ENCODE data around the gene ATXN1L.
A peak's percentile ranks its signal among the peaks of the same experiment; 100 is the strongest.
"Not testable (repeated sequence)": the region's sequence is repeated elsewhere in the genome, so short reads cannot be mapped to it uniquely, and the experiment has no call there.

Gene ATXN1L

GRCh38 chr16:71895679-71896365 lies 50.0 kb downstream of the ATXN1L start:
- peak in 1 of 2 donors; percentile 15 for DNase-seq

GRCh38 chr16:71896764-71897368 lies 51.1 kb downstream of the ATXN1L start:
- no peak for DNase-seq

- DNase-seq = no peak
Measured at GRCh38 chr16:71899171-71899570, 53.4 kb downstream of the ATXN1L start.

- DNase-seq = no peak
Measured at GRCh38 chr16:71902656-71903365, 57.0 kb downstream of the ATXN1L start.

- no peak for DNase-seq
Measured at GRCh38 chr16:71903608-71904007, 57.8 kb downstream of the ATXN1L start.

- DNase-seq = no peak
Measured at GRCh38 chr16:71904239-71904638, 58.5 kb downstream of the ATXN1L start.

GRCh38 chr16:71905765-71906164 lies 60.0 kb downstream of the ATXN1L start:
- not testable (repeated sequence) for DNase-seq
